Tibial nerve (tissue), 3 donors: ENCODE results near the gene AKR1A1.

Experiments used
- POLR2A ChIP-seq, 2 donors: fragments of 450-650 bp; IDR thresholded peaks; one replicate each; pipeline ENCODE4 v1.6.1; 2017; ENCODE audit warnings: antibody characterized with exemption in 2 of 2, mild to moderate bottlenecking in 2 of 2, moderate library complexity in 2 of 2
- TF ChIP-seq, protein P1 (sequence below), 5 experiments: fragments of 200-600 bp in 3 of 5; fragments of 450-650 bp in 2 of 5; sonication (generic) in 3 of 5; IDR thresholded peaks; one replicate each; pipeline ENCODE4 v1.5.1; 2016 to 2019; ENCODE audit warnings: antibody characterized with exemption in 5 of 5, mild to moderate bottlenecking in 3 of 5, moderate library complexity in 2 of 5

DNA sequence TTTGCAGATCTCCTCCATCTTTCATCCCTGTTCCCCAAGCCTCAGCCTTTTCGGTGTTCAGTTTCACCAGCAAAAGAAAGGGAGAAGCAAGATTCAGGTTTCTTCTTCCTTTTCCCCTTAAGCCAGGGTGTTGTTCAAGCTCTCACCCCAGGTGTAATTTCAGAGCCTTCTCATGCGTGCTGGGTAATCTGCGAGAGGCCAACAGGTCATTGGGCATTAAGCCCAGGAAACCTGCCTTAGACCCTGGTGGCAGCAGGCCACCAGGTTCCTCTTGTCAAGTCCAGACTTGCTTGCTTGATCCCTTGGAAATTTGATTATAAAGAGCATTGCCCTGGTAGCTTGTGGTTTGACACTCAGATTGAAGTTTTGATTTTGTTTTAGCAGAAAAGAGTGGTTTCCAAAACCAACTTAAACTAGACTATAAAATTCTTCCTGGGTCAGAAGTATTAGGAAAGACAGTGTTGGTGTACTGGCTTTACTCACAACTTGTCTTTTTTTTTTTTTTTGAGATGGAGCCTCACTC lies 6.9 kb downstream of the AKR1A1 start:
- TF ChIP-seq, protein P1, sequence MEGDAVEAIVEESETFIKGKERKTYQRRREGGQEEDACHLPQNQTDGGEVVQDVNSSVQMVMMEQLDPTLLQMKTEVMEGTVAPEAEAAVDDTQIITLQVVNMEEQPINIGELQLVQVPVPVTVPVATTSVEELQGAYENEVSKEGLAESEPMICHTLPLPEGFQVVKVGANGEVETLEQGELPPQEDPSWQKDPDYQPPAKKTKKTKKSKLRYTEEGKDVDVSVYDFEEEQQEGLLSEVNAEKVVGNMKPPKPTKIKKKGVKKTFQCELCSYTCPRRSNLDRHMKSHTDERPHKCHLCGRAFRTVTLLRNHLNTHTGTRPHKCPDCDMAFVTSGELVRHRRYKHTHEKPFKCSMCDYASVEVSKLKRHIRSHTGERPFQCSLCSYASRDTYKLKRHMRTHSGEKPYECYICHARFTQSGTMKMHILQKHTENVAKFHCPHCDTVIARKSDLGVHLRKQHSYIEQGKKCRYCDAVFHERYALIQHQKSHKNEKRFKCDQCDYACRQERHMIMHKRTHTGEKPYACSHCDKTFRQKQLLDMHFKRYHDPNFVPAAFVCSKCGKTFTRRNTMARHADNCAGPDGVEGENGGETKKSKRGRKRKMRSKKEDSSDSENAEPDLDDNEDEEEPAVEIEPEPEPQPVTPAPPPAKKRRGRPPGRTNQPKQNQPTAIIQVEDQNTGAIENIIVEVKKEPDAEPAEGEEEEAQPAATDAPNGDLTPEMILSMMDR (IDR thresholded peaks at IDR 0.05) = no peak
- TF ChIP-seq POLR2A (IDR thresholded peaks at IDR 0.05) = no peak
